ENCODE measurements around the gene ALDH3B1.

DNA sequence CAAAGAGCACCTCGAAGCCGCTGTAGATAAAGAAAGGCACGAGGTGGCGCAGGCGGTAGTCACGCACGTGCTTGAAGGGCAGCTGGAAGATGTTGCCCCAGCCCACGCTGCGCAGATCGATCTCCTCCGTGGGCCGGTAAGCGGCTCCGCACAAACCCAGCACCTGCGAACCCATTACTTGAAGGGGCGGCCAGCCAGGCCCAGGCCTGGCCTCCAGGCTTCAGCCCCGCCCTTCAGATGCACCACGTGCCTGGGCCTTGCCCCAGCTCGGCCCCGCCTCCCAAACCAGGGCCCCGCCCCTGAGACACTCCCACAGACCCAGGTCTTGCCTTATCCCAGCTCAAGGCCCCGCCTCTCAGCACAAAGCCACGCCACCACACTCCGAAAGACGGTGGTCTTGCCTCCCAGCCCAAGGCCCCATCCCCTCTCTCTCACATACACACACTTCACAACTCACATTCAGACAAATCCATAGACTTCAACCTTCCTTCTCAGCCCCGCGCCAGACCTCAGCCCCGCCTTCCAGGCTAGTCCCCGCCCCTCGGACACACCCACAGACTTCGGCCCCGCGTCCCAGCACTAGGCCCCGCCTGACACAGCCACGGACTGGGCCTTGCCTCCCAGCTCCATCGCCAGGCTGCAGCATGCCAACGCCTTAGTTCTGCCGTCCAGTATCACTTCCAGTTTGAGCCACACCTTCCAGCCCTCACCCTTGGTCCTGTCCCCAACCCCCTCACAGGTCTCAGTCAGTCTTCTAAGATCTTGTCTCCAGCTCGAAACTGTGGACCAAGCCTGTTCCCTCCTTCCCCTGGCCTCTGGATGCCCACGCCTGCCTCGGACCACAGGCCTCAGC lies 13.3 kb upstream of the ALDH3B1 start:
- TF ChIP-seq, protein P1, sequence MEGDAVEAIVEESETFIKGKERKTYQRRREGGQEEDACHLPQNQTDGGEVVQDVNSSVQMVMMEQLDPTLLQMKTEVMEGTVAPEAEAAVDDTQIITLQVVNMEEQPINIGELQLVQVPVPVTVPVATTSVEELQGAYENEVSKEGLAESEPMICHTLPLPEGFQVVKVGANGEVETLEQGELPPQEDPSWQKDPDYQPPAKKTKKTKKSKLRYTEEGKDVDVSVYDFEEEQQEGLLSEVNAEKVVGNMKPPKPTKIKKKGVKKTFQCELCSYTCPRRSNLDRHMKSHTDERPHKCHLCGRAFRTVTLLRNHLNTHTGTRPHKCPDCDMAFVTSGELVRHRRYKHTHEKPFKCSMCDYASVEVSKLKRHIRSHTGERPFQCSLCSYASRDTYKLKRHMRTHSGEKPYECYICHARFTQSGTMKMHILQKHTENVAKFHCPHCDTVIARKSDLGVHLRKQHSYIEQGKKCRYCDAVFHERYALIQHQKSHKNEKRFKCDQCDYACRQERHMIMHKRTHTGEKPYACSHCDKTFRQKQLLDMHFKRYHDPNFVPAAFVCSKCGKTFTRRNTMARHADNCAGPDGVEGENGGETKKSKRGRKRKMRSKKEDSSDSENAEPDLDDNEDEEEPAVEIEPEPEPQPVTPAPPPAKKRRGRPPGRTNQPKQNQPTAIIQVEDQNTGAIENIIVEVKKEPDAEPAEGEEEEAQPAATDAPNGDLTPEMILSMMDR (IDR thresholded peaks at IDR 0.05), result no peak
- no peak for TF ChIP-seq POLR2A (IDR thresholded peaks at IDR 0.05)
